Panc1 (cell line): ENCODE results near the gene DLG5.

ENCODE experiments used
- CTCF ChIP-seq: fragments of 450-650 bp; IDR thresholded peaks from 2 replicates; pipeline ENCODE4 v1.5.1; 2017; ENCODE audit warnings: mild to moderate bottlenecking
- POLR2AphosphoS5 ChIP-seq: IDR thresholded peaks from 2 replicates; pipeline ENCODE4 v1.6.1; 2012; ENCODE audit warnings: mild to moderate bottlenecking, low read depth, low read length, moderate library complexity
- SIN3A ChIP-seq: IDR thresholded peaks from 2 replicates; pipeline ENCODE4 v1.6.1; 2012; ENCODE audit warnings: low read depth, mild to moderate bottlenecking, low read length, moderate library complexity, borderline replicate concordance; ENCODE audit not compliant: insufficient read depth

- no peak for TF ChIP-seq CTCF
- no peak for TF ChIP-seq POLR2AphosphoS5
- TF ChIP-seq SIN3A: no peak
These were observed 45.6 kb upstream of the DLG5 start for GRCh38 chr10:77972148-77972547.
